Suppressor macrophage treated with lipopolysaccharide for 4 hours (primary cell): ENCODE data around the gene FEV.
A peak's percentile ranks its signal among the peaks of the same experiment; 100 is the strongest.
"Not testable (repeated sequence)": the region's sequence is repeated elsewhere in the genome, so short reads cannot be mapped to it uniquely, and the experiment has no call there.

Experiments used
- DNase-seq: peaks from one replicate; pipeline ENCODE4 v3.0.0-alpha.2; 2020

Gene FEV

DNA sequence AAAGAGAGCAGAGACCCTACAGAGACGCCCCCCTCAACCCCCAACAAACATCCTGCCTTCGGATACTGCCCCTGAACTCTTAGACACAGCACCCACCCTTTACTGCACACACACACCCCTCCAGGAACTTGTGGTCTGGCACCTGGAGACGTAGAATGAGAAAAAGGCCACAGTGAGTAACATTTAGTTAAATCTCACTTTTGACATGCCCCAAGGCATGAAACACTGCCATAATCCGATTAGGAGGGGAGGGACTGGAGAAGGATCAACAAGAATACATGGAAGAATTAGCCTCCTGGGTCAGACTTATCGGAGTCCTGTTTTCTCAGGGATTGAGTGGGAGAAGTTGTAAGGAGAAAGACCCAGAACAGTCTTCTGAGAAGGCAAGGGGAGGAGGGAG, 21.4 kb downstream of the FEV start:
- no peak for DNase-seq

DNA sequence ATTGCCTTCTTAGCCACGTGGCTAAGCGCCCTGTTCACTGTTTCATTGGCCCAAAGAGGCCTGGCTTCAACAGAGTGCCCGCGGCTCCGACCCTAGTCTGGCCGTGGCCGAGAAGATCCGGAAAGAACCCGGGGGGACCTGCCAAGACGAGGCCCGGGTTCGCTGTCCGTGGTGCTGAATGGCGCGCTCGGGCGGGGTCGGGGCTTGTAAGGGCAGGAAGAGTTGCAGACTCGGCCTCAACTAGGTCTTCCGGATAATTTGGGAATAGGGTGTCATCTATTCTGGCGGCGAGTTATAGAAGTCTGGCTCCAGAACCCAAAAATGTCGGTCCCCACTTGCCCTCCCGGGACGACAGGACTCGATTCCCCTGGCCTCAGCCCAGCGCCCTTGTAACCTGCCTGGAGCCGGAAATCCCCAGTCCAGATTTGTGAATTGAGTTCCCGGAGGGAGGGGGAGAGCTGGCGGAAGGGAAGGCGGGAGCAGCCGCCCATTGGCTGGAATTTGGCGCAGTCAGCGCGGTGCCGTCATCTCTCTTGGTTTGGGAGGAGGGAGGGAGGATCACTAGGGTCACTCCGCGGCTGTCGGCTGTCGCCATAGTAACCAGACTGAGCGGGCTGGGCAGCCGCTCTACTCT, 22.0 kb downstream of the FEV start:
- peak; percentile 41 for DNase-seq

DNA sequence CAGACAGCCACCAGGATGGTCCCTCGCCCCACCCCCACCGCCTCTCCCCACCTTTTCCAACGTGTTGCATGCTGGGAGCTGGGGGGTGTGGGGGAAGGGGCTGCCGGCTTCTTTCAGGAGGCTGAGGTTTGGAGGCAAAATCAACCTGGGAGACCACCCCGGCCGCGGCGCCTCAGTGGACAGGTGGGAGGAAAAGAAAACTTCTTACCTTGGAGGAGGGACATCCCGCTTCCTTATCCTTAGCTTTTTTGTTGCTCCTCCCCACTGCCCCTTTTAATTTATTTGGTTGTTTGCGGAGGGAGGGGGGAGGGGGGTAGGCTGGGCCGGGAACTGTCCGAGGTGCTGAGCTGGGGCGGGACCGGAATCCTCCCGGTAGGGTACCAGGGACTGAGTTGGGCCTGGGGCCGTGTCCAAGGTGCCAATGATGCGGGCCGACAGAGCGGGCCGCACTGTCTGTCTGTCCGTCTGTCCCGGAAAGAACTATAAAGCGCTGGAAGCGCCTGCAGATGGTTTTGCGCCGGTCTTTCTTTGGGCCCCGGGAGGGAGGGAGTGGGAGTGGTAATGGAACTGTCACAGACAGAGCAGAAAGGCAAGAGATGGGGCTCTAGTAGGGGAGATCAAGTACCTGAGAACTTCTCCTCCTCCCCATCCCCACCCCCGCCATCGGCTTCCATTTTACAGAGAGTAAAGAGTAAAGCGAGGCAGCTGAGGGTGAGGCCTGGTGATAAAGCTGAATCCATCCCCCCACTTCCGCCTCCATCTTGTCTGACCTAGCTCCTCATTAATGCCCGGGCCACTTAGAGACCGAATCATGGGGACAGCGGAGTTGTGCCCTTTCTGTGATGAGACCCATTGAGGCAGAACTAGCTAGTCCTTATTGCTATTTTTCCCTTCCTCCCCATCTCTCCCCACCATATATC, 23.1 kb downstream of the FEV start:
- no peak for DNase-seq

DNA sequence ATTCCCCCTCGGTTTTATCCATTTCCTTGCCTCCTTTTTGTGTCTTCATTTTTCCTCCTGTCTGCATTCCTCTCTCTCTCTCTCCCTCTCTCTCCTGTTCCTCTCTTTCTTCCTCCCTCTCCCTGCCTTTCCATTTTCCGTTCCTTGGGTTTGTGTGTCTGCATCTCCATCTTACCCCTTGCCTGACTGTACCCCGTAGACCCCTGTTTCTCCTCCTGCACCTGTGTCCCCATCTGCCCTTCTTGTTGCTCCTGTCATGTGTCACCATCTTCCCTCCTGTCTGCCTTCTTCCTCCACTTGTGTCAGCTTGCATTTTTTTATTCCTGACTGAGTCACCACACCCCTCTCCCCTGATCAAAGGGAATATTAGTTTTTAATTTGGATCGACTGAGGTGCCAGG, 23.8 kb downstream of the FEV start:
- DNase-seq = no peak

DNA sequence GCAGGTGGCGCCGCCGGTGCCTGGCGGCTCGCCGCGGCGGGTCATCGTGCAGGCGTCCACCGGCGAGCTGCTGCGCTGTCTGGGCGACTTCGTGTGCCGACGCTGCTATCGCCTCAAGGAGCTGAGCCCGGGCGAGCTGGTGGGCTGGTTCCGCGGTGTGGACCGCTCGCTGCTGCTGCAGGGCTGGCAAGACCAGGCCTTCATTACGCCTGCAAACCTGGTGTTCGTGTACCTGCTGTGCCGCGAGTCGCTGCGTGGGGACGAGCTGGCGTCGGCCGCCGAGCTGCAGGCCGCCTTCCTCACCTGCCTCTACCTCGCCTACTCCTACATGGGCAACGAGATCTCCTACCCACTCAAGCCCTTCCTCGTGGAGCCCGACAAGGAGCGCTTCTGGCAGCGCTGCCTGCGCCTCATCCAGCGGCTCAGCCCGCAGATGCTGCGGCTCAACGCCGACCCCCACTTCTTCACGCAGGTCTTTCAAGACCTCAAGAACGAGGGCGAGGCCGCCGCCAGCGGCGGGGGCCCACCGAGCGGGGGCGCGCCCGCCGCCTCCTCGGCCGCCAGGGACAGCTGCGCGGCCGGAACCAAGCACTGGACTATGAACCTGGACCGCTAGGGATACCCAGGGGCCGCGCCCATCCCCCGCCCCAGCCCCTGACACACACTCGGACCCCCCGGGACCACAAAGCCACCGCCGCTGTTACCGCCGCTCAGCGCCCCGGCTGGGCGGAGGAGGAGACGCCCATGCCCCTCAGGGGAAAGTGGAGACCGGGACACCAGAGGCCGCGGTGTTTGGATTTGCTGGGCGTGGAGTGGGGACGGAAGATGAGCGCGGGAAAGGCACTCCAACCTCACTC, 24.4 kb downstream of the FEV start:
- DNase-seq = no peak

DNA sequence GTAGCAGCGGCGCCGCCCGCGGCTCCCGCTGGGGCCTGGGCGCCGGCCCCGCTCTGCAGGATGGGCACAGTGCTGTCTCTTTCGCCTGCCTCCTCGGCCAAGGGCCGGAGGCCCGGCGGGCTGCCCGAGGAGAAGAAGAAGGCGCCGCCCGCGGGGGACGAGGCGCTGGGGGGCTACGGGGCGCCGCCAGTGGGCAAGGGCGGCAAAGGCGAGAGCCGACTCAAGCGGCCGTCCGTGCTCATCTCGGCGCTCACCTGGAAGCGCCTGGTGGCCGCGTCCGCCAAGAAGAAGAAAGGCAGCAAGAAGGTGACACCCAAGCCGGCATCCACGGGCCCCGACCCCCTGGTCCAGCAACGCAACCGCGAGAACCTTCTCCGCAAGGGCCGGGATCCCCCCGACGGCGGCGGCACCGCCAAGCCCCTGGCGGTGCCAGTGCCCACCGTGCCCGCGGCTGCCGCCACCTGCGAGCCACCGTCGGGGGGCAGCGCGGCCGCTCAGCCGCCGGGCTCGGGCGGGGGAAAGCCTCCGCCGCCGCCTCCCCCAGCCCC, 25.1 kb downstream of the FEV start:
- DNase-seq = no peak

DNA sequence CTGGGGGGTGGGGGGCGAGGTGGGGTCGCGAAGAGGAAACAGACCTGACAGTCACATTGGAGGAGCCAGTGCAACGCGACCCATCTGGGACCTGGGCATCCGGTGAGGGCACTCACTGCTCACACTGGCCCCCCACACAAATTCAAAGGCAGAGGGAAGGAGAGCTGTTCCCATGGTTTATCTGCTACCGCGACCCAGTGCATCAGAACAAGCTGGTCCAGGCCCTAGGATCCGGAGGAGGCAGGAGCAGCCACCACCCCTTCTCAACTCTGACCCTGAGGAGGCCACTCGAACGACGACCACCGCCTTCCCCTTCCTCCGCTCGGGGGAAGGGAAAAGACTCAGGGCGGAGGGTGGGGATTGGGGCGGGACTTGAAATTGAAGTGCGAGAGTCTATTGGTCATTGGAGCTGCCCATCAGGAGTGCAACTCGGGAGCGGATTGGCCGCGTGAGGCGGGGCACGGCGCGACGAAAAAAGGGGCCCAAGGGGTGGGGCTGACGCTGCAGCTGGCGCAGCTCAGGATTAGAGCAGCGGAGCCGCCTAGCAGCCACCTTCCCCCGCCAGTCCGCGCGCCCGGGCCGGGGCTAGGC, 25.7 kb downstream of the FEV start, which contains the start of gene CDK5R2:
CDK5R2 (plus strand) TSS at position 526 of the 591 bp plus-strand sequence. CDS start 155 bp downstream, outside the sequence.
- DNase-seq = peak; percentile 68

DNA sequence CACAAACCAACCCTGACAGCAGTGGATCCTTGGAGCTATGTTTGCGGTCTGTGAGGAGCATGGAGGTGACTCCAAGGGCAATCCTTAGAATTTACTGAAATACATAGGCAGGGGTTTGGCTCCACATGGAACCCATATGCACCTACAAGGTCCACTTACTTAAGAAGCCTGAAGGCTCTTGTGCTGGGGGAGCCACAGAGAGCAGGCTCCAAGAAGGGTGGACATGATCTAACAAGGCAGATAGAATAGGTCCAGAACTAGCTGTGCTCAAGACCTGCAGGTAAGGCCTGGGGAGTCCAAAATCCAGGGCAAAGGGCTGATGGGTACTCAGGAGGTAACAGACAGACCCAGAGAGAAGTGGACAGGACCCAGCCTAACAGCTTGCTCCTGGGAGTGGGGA, 26.7 kb downstream of the FEV start:
- DNase-seq = no peak

DNA sequence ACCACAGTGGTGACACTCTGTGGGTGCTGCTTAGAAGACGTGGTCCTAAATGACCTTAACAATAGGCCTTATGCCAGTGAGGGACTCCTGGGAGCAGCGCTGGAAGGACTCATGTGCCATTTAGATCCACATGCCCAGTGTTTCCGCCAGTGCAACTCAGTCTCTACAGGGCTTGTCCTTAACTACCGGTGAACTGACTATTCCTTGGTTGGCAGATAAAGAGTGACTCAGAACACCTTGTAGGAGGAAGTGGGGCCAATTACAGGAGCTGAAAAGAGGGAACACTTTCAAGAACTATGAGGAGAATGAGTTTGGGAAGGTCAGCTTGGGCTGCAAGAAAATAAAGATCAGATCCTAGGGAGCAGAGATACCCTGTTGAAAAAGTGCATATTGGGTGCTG, 27.3 kb downstream of the FEV start:
- no peak for DNase-seq

DNA sequence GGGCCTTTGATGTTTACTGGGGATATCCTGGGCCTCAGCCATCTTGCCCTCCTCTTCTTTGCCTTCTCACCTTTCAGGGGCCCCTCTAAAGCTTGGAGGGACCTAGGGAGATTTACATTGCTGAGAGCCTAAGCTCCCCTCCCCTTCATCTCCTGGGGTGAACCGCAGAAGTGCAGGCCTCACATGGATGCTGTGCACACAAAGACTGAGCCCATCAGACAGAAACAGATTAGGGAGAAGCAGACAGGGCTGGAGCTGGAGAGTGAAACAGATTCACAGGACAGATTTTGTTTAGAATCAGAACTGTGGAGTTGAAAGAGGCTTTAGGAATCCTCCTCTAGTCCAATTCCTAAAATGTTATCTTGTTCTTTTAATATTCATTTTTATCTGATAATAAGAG, 28.9 kb downstream of the FEV start:
- DNase-seq = no peak

DNA sequence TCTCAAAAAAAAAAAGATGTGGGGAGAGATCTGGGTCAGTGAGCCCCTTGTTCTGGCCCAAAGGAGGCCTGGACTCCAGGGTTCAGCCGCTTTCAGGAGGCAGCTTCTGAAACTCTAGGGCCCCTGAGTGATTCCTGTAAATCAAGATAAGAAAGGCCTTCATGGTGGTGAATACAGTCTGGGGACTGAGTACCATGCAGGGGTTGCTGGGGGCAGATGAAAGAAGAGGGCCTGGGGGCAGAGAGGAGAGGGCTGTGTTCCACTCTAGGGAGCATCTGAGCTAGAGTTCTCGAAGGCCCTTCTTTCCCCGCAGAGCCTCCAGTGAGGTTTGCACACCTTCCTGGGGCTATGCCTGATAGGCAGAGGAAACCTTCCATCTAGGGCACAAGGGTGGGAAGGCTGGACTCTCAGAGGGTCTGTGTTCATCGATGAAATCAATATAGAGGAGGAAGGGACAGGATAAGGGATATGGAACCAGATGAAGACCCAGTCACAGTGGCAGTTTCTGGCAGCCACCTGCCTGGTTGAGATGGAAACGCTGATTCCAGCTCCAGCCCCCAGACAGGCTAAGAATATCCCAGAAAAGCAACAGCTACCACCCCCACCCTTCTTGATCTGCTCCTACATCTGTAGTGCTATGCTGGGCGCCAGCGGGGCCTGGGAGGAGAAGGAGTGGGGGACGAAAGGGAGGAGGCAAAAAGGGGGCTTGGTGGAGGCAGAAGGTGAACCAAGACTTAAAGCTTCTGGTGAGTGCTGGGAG, 30.3 kb downstream of the FEV start:
- DNase-seq = no peak

DNA sequence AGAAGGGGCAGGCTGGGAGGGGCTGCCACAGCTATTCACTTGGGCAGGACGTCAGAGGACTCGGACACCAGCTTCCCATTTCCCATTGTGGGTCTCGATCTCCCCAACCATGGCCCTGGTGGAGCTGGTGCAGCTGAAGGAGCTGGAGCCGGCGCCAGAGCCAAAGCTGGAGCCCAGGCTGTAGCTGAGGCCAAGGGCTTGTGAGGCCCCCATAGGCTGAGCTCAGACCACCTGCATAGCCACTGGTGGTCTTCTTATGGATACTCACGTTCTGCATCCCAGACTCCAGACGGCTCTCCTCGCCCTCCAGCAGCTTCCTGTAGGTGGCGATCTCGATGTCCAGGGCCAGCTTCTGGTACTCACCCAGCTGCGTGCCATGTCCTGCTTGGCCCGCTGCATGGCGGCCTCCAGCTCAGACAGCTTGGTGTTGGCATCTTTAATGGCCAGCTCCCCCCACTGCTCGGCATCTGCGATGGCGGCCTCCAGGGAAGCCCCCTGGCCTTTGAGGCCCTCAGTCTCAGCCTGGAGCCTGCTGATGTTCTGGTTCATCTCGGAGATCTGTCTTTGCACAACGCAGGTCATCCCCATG, 31.5 kb downstream of the FEV start:
- no peak for DNase-seq

DNA sequence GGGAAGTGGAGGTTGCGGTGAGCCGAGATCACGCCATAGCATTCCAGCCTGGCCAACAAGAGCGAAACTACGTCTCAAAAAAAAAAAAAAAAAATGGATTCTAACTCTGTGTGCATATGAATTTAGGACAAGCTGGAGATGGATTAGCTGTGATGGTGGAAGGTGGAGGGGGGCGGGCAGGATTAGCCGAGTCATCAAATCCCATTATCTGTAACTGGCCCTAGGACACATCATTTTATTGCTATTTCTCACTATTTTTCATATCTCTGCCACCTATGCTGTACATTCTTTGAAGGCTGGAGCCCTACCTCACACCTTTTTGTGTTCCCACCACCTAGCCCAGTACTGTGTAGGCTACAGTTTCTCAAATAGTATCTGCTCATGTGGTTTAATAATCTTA, 32.8 kb downstream of the FEV start:
- no peak for DNase-seq

DNA sequence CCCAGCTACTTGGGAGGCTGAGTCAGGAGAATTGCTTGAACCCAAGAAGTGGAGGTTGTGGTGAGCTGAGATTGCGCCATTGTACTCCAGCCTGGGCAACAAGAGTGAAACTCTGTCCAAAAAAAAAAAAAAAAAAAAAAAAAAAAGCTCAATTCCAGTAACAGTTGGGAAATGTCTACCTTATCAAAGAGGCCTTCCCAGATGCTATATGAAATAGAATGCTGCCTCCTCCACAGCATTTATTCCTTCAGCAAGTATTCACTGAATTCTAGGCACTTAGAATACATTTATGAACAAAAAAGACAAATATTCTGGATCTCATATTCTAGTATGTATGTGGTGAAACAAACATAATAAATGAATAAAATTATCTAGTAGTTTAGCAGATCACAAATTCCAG, 38.4 kb downstream of the FEV start:
- DNase-seq = no peak

DNA sequence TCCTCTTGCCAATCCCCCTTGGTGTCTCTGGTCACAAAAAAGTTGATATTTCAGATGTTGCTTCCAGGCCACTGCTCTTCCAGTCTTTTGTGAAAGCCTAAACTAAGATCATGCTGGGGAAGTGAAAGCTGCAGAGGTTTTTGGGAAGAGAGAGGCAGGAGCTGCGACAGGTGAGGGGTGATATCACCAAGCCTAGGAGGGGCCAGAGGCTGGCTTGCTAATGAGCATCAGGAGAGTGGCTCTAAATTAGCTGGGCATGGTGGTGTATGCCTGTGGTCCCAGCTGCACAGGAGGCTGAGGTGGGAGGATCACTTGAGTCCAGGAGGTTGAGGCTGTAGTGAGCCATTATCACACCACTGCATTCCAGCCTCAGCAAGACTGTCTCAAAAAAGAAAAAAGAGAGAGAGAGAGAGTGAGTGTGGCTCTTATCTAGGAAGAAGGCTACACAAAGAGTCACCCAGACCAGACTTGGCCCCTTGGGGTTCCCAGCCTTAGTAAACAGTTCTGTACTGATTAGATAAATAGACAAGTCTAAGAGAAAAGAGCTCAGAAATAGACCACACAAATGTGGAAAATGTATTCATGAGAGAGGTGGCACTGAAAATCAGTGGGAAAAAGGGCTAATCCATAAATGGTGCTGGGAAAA, 40.1 kb downstream of the FEV start:
- no peak for DNase-seq

DNA sequence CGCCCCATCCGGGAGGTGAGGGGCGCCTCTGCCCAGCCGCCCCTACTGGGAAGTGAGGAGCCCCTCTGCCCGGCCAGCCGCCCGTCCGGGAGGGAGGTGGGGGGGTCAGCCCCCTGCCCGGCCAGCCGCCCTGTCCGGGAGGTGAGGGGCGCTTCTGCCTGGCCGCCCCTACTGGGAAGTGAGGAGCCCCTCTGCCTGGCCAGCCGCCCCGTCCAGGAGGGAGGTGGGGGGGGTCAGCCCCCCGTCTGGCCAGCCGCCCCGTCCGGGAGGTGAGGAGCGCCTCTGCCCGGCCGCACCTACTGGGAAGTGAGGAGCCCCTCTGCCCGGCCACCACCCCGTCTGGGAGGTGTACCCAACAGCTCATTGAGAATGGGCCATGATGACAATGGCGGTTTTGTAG, 53.2 kb downstream of the FEV start:
- not testable (repeated sequence) for DNase-seq
